ENCODE data around the gene GAS2.

DNA sequence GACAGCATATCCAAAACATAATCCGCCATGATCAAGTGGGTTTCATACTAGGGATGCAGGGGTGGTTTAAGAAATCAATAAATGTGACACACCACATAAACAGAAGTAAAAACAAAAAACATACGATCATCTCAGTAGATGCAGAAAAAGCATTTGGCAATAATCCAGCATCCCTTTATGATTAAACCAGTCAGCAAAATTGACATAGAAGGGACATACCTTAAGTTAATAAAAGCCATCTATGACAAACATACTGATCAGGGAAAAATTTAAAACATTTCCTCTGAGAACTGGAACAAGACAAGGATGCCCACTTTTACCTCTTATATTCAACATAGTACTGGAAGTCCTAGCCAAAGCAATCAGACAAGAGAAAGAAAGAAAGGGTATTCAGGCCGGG lies 49.6 kb downstream of the GAS2 start:
- TF ChIP-seq, protein P1, sequence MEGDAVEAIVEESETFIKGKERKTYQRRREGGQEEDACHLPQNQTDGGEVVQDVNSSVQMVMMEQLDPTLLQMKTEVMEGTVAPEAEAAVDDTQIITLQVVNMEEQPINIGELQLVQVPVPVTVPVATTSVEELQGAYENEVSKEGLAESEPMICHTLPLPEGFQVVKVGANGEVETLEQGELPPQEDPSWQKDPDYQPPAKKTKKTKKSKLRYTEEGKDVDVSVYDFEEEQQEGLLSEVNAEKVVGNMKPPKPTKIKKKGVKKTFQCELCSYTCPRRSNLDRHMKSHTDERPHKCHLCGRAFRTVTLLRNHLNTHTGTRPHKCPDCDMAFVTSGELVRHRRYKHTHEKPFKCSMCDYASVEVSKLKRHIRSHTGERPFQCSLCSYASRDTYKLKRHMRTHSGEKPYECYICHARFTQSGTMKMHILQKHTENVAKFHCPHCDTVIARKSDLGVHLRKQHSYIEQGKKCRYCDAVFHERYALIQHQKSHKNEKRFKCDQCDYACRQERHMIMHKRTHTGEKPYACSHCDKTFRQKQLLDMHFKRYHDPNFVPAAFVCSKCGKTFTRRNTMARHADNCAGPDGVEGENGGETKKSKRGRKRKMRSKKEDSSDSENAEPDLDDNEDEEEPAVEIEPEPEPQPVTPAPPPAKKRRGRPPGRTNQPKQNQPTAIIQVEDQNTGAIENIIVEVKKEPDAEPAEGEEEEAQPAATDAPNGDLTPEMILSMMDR (conservative IDR thresholded peaks at IDR 0.05 in 1 of 2, IDR thresholded peaks at IDR 0.05 in 1 of 2; ENCODE audit: extremely low read depth in 1 of 2, insufficient read depth in 1 of 2, low read depth in 1 of 2, low read length in 2 of 2): no peak
- no peak for TF ChIP-seq EZH2 (IDR thresholded peaks at IDR 0.05; ENCODE audit: borderline replicate concordance, low read length)

Data from mammary epithelial cell (primary cell).